Panc1 (cell line): Measurements from ENCODE around the gene NAPG. TPM values are rescaled to one million over a fixed set of nuclear protein-coding genes. Genes with fewer than 3 reads are reported as not detected.

Experiments
- ATAC-seq: fragments of 200-7000 bp; cut with Tn5 transposase; 2 replicates; pipeline ENCODE4 v1.9.1; 2020; ENCODE audit warnings: mild to moderate bottlenecking, moderate library complexity
- BruUV-seq: library from RNA; stranded (reverse); fragments of 400-500 nt; replicated peaks from 2 replicates; lab custom pipeline; 2021; lab: Mats Ljungman, UMichigan
- CTCF ChIA-PET: fragments of 300-600 bp; sonication (Branson Sonifier 250); formaldehyde crosslinking; loops from one replicate; lab custom pipeline; 2022; ENCODE audit warnings: antibody characterized with exemption; lab: Charles Lee
- POLR2A ChIA-PET: fragments of 300-600 bp; sonication (Branson Sonifier 250); formaldehyde crosslinking; loops from one replicate; lab custom pipeline; 2022; ENCODE audit warnings: antibody characterized with exemption; lab: Charles Lee
- DNase-seq: peaks from one replicate; pipeline ENCODE4 v3.0.0-alpha.2; 2010; ENCODE audit warnings: low read depth, low spot score
- H3K27ac ChIP-seq: 2 replicates; pipeline ENCODE4 v1.5.1; 2011; ENCODE audit warnings: mild to moderate bottlenecking, low read length, inconsistent platforms
- H3K27me3 ChIP-seq: fragments of 200-500 bp; sonication (Bioruptor generic); 2 replicates; pipeline ENCODE4 v1.6.0; 2014; ENCODE audit warnings: low read length, inconsistent platforms; ENCODE audit not compliant: control insufficient read depth, insufficient read depth
- H3K36me3 ChIP-seq: fragments of 200-500 bp; sonication (Bioruptor generic); 2 replicates; pipeline ENCODE4 v1.5.1; 2014; ENCODE audit warnings: inconsistent platforms, mild to moderate bottlenecking, low read length, moderate library complexity; ENCODE audit not compliant: control insufficient read depth, insufficient read depth
- H3K4me1 ChIP-seq: 2 replicates; pipeline ENCODE4 v1.5.1; 2011; ENCODE audit warnings: inconsistent platforms, mild to moderate bottlenecking, low read length, moderate library complexity; ENCODE audit not compliant: control insufficient read depth, insufficient read depth
- H3K4me3 ChIP-seq, 2 experiments: 2 replicates each; pipeline ENCODE4 v1.5.1; 2011 to 2012; ENCODE audit warnings: low read depth in 2 of 2, low read length in 2 of 2, mild to moderate bottlenecking in 2 of 2, inconsistent platforms in 1 of 2, moderate library complexity in 1 of 2
- H3K9me3 ChIP-seq: fragments of 200-500 bp; sonication (Bioruptor generic); 2 replicates; pipeline ENCODE4 v1.5.1; 2014; ENCODE audit warnings: low read depth, mild to moderate bottlenecking, inconsistent platforms, low read length, moderate library complexity; ENCODE audit not compliant: control insufficient read depth, insufficient read depth
- POLR2AphosphoS5 ChIP-seq: IDR thresholded peaks from 2 replicates; pipeline ENCODE4 v1.6.1; 2012; ENCODE audit warnings: mild to moderate bottlenecking, low read depth, low read length, moderate library complexity
- REST ChIP-seq, 2 experiments: IDR thresholded peaks; 2 replicates each; pipeline ENCODE4 v1.6.1; 2011 to 2012; ENCODE audit warnings: low read depth in 2 of 2, control low read depth in 1 of 2, low read length in 1 of 2, mild to moderate bottlenecking in 1 of 2, moderate library complexity in 1 of 2; ENCODE audit not compliant: insufficient read depth in 1 of 2
- SIN3A ChIP-seq: IDR thresholded peaks from 2 replicates; pipeline ENCODE4 v1.6.1; 2012; ENCODE audit warnings: low read depth, mild to moderate bottlenecking, low read length, moderate library complexity, borderline replicate concordance; ENCODE audit not compliant: insufficient read depth
- TCF7L2 ChIP-seq: IDR thresholded peaks from 2 replicates; pipeline ENCODE4 v1.6.1; 2011; ENCODE audit warnings: mild to moderate bottlenecking, low read depth, low read length, inconsistent platforms
- in situ Hi-C: cut with HindIII; loops from 2 replicates; pipeline ENCODE4 v1.10.0; 2016; ENCODE audit warnings: low sequenced_read_pairs, low pct_unique_long_range_greater_than_20kb
- intact Hi-C: fragments of 100-400 bp; cut with micrococcal nuclease; formaldehyde crosslinking; loops from one replicate; pipeline ENCODE4 v1.10.0; 2022; ENCODE audit not compliant: unreplicated experiment
- total RNA-seq: library from RNA; stranded (reverse); gene quantifications from one replicate; pipeline ENCODE4 v1.2.1, GENCODE V29; 2021; ENCODE audit not compliant: unreplicated experiment
- TF ChIP-seq, protein P1 (sequence below): fragments of 450-650 bp; IDR thresholded peaks from 2 replicates; pipeline ENCODE4 v1.5.1; 2017; ENCODE audit warnings: mild to moderate bottlenecking

The NAPG gene
- total RNA-seq, 1 experiment from 2014 or later: 27.8 TPM

DNA sequence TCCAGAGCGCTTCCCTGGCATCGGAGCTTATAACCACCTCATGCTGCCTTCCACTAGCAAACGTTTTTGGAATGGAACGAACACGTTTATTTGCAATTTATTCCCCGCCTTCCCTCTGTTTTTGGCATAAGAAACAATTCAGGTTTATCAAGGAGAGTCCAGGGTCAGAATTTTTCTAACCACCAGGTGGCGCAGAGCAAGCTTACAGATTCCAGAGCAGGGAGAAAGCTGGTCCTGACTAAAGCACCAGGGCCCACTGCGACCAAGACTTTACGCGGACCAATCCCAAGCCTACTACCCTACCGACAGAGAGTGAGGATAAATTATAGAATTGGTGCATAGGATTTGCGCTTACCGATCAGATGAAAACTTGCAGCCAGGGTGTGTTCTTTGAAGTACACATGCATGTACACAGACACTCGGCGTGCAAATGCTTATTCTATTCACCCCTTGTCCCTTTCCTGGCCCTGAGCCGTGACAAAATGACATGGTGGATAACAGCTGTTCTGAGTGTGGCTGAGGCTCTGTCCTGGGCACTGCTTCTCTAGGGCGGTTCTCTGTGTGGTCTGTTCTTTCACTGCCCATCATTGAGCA is 34.7 kb downstream of the NAPG start:
- TF ChIP-seq SIN3A (no peak), TCF7L2 (no peak), REST (IDR thresholded peaks at IDR 0.05; ENCODE audit: insufficient read depth in 1 of 2, low read depth in 2 of 2, low read length in 1 of 2) (no peak)
- TF ChIP-seq, protein P1, sequence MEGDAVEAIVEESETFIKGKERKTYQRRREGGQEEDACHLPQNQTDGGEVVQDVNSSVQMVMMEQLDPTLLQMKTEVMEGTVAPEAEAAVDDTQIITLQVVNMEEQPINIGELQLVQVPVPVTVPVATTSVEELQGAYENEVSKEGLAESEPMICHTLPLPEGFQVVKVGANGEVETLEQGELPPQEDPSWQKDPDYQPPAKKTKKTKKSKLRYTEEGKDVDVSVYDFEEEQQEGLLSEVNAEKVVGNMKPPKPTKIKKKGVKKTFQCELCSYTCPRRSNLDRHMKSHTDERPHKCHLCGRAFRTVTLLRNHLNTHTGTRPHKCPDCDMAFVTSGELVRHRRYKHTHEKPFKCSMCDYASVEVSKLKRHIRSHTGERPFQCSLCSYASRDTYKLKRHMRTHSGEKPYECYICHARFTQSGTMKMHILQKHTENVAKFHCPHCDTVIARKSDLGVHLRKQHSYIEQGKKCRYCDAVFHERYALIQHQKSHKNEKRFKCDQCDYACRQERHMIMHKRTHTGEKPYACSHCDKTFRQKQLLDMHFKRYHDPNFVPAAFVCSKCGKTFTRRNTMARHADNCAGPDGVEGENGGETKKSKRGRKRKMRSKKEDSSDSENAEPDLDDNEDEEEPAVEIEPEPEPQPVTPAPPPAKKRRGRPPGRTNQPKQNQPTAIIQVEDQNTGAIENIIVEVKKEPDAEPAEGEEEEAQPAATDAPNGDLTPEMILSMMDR: peak; percentile 85
- in situ Hi-C loops: no loop called here
- no peak overlapping the region for H3K27ac ChIP-seq
- intact Hi-C loops: loop anchor here (10.0 kb wide), 1 partner anchor 594 kb away; no protein-coding TSS in a partner anchor
- peak; percentile 25 for DNase-seq
- POLR2A ChIA-PET: no interaction called here
- H3K9me3 ChIP-seq: no peaks in the 10 kb centered on the region
- no peaks in the 10 kb centered on the region for H3K36me3 ChIP-seq
- H3K4me3 ChIP-seq: peak overlapping the region; percentile 7 to 27; a peak in 3 of 4 replicates
- H3K4me1 ChIP-seq: no peaks in the 10 kb centered on the region
- BruUV-seq: no TSS peak
- CTCF ChIA-PET: interaction anchor here (1.2 to 1.6 kb wide), 2 partner anchors 11 to 98 kb away, joined by 3 to 4 read pairs; no protein-coding TSS in a partner anchor
- no peaks in the 10 kb centered on the region for H3K27me3 ChIP-seq
- ATAC-seq: peak; percentile 87

DNA sequence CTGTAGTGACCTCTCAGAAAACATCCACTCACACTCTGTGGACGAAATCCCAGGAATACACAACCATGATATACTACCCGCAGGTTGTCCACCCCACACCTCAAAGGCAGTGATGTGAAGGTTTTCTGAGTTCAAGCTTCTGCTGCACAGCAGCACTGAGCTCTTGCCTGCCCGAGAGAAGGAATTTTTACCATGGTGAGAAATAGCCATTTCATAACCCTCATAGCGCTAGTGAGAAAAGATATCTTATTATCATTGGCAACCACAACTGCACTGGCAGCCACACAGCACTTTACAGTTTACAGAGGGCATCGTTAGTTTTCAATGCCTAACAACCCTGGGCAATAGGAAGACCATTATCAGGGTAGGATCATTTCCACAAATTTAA is 36.9 kb downstream of the NAPG start:
- ChIA-PET CTCF (no interaction called here), POLR2A (interaction anchor here (0.6 kb wide), 1 partner anchor 154 kb away, joined by 7 read pairs; no protein-coding TSS in a partner anchor)
- ATAC-seq (no peak), DNase-seq (no peak)
- intact Hi-C loops (loop anchor here (10.0 kb wide), 1 partner anchor 592 kb away; no protein-coding TSS in a partner anchor), in situ Hi-C loops (no loop called here)
- Histone ChIP-seq H3K36me3 (no peaks in the 10 kb centered on the region), H3K9me3 (no peaks in the 10 kb centered on the region), H3K4me1 (no peaks in the 10 kb centered on the region), H3K27me3 (no peaks in the 10 kb centered on the region), H3K27ac (no peak overlapping the region), H3K4me3 (no peak overlapping the region)
- BruUV-seq: no TSS peak
- TF ChIP-seq TCF7L2: no peak
- no peak for TF ChIP-seq POLR2AphosphoS5
- TF ChIP-seq, protein P1: no peak
- TF ChIP-seq SIN3A: no peak
- TF ChIP-seq REST (IDR thresholded peaks at IDR 0.05; ENCODE audit: insufficient read depth in 1 of 2, low read depth in 2 of 2, low read length in 1 of 2): no peak
